RWPE2 (cell line): Measurements from ENCODE around the gene ZNF488.
A peak's percentile ranks its signal among the peaks of the same experiment; 100 is the strongest.

Experiments
- ATAC-seq: fragments of 200-7000 bp; cut with Tn5 transposase; 3 replicates; pipeline ENCODE4 v1.9.1; 2021; ENCODE audit warnings: low read depth
- DNase-seq: peaks from one replicate; pipeline ENCODE4 v3.0.0-alpha.2; 2020; ENCODE audit warnings: low spot score
- H3K27ac ChIP-seq: fragments of 450-650 bp; 2 replicates; pipeline ENCODE4 v1.5.1; 2017; ENCODE audit warnings: mild to moderate bottlenecking; ENCODE audit not compliant: poor library complexity, severe bottlenecking
- H3K27me3 ChIP-seq: fragments of 250-450 bp; sonication (Bioruptor Pico); 2 replicates; pipeline ENCODE4 v1.5.1; 2021; ENCODE audit warnings: mild to moderate bottlenecking, moderate library complexity; ENCODE audit not compliant: insufficient read depth, poor library complexity, severe bottlenecking
- H3K36me3 ChIP-seq: fragments of 250-450 bp; sonication (Bioruptor Pico); 2 replicates; pipeline ENCODE4 v1.5.1; 2020; ENCODE audit warnings: low read depth, mild to moderate bottlenecking, moderate library complexity
- H3K4me1 ChIP-seq: fragments of 250-450 bp; sonication (Bioruptor Pico); 2 replicates; pipeline ENCODE4 v1.5.1; 2021; ENCODE audit warnings: mild to moderate bottlenecking, moderate library complexity; ENCODE audit not compliant: insufficient read depth, poor library complexity, severe bottlenecking
- H3K4me3 ChIP-seq: fragments of 250-450 bp; sonication (Bioruptor Pico); 2 replicates; pipeline ENCODE4 v1.5.1; 2021; ENCODE audit warnings: mild to moderate bottlenecking, moderate library complexity; ENCODE audit not compliant: severe bottlenecking
- H3K9me3 ChIP-seq: fragments of 250-450 bp; sonication (Bioruptor Pico); 2 replicates; pipeline ENCODE4 v1.5.1; 2021; ENCODE audit warnings: mild to moderate bottlenecking, moderate library complexity; ENCODE audit not compliant: severe bottlenecking
- TF ChIP-seq, protein P1 (sequence below): fragments of 450-650 bp; IDR thresholded peaks from one replicate; pipeline ENCODE4 v1.5.1; 2017; ENCODE audit warnings: mild to moderate bottlenecking, moderate library complexity; ENCODE audit not compliant: poor library complexity, severe bottlenecking

ZNF488 gene

GRCh38 chr10:47383261-47384147 is 589 bp downstream of the ZNF488 start:
- TF ChIP-seq, protein P1, sequence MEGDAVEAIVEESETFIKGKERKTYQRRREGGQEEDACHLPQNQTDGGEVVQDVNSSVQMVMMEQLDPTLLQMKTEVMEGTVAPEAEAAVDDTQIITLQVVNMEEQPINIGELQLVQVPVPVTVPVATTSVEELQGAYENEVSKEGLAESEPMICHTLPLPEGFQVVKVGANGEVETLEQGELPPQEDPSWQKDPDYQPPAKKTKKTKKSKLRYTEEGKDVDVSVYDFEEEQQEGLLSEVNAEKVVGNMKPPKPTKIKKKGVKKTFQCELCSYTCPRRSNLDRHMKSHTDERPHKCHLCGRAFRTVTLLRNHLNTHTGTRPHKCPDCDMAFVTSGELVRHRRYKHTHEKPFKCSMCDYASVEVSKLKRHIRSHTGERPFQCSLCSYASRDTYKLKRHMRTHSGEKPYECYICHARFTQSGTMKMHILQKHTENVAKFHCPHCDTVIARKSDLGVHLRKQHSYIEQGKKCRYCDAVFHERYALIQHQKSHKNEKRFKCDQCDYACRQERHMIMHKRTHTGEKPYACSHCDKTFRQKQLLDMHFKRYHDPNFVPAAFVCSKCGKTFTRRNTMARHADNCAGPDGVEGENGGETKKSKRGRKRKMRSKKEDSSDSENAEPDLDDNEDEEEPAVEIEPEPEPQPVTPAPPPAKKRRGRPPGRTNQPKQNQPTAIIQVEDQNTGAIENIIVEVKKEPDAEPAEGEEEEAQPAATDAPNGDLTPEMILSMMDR, result no peak
- ATAC-seq, result peak; percentile 30; the same call in 2 of the 3 replicates
- Histone ChIP-seq H3K36me3 (no peaks in the 10 kb centered on the region), H3K4me1 (peaks cover 4% of the 10 kb centered on the region), H3K9me3 (no peaks in the 10 kb centered on the region), H3K27ac (peak overlapping the region; percentile 29), H3K4me3 (peak overlapping the region; percentile 55), H3K27me3 (no peaks in the 10 kb centered on the region)
- DNase-seq, result no peak

- H3K9me3 ChIP-seq, result no peaks in the 10 kb centered on the region
- H3K4me1 ChIP-seq, result peaks cover 4% of the 10 kb centered on the region
- H3K27ac ChIP-seq, result no peak overlapping the region
- DNase-seq (no peak), ATAC-seq (no peak)
- H3K36me3 ChIP-seq, result no peaks in the 10 kb centered on the region
- TF ChIP-seq, protein P1, result no peak
- H3K27me3 ChIP-seq, result no peaks in the 10 kb centered on the region
- H3K4me3 ChIP-seq, result no peak overlapping the region
Measured at GRCh38 chr10:47381427-47382379, 2.4 kb downstream of the ZNF488 start.

DNA sequence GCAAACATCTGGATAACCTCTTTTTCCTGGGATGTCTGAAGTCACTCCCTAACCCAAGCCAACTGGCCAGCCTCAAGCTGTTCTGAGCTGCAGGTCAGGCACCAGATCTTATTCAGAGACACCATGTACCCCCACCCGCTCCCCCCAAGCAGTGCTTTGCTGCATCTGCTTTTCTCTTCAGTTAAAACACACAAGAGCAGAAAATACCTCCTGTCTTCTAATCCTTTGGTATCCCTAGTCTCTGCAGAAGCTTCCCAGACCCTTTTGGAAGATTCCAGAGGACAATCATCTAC is 3.0 kb downstream of the ZNF488 start:
- no peaks in the 10 kb centered on the region for H3K27me3 ChIP-seq
- no peak overlapping the region for H3K4me3 ChIP-seq
- peaks cover 4% of the 10 kb centered on the region for H3K4me1 ChIP-seq
- TF ChIP-seq, protein P1, result no peak
- H3K36me3 ChIP-seq, result no peaks in the 10 kb centered on the region
- H3K27ac ChIP-seq, result no peak overlapping the region
- DNase-seq, result no peak
- H3K9me3 ChIP-seq, result no peaks in the 10 kb centered on the region
- no peak for ATAC-seq

DNA sequence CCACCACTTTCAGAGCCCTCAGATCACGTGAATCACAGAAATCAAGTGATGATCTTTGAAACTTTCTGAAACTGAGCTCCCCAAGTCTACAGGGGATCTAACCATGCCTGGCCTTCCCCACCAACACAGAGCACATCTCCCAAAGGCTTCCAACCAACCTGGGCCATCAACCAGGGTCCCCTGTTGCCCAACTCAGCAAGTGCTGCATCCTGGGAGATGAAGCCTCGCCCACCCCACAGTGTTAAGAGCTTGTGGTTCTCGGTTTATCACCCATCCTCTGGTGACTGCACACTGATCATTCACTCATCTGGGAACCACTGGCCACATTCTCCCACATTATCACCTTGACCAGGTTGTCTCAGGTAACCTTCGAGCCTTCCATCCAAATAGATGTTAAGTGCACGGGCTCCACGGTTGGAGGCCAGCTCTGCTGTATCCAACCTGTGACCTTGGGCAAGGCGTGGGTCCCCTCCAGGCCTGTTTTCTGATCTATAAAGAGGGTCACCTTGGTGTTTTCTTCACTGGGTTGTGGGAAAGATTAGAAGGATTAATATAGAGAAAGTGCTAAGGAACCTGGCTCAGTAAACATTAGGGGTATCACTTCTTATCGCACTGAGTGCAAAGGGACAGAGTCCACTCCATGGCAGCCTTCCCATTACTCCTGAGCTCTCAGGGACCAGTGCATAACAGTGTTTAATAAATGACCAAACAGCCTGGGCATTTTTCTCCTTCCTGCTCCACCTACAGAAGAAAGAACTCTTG is 3.6 kb downstream of the ZNF488 start:
- Histone ChIP-seq H3K9me3 (no peaks in the 10 kb centered on the region), H3K27ac (no peak overlapping the region), H3K4me1 (peaks cover 4% of the 10 kb centered on the region), H3K4me3 (no peak overlapping the region), H3K27me3 (no peaks in the 10 kb centered on the region), H3K36me3 (no peaks in the 10 kb centered on the region)
- TF ChIP-seq, protein P1, result no peak
- ATAC-seq, result no peak
- no peak for DNase-seq
